Stimulated activated CD4-positive, alpha-beta T cell treated with anti-CD3 and anti-CD28 coated beads, TNF-alpha, amount 100 ng/mL, for 24 hours (primary cell): Measurements from ENCODE around the gene EVA1C.
"Not testable (repeated sequence)": the region's sequence is repeated elsewhere in the genome, so short reads cannot be mapped to it uniquely, and the experiment has no call there.

Experiments used
- DNase-seq, 3 experiments: peaks; one replicate each; pipeline ENCODE4 v3.0.0-alpha.2; 2020; ENCODE audit warnings: low read depth in 3 of 3

The EVA1C gene

DNA sequence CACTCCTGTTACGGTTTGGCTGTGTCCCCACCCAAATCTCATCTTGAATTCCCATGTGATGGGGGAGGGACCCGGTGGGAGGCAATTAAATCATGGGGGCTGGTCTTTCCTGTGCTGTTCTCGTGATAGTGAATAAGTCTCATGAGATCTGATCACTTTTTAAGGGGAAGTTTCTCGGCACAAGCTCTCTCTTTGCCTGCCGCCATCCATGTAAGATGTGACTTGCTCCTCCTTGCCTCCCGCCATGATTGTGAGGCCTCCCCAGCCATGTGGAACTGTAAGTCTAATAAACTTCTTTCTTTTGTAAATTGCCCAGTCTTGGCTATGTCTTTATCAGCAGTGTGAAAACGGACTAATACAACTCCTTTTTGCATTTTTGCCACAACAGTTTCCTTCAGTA, 118.3 kb downstream of the EVA1C start:
- DNase-seq, result not testable (repeated sequence)

DNA sequence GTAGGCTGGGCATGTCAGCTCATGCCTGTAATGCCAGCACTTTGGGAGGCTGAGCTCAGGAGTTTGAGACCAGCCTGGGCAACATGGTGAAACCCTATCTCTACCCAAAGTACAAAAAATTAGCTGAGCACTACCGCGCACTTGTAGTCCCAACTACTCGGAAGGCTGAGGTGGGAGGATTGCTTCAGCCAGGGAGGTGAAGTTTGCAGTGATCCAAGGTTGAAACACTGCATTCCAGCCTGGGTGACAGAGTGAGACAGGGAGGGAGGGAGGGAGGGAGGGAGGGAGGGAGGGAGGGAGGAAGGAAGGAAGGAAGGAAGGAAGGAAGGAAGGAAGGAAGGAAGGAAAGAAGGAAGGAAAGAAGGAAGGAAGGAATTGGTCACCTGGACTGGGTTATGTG, 119.1 kb downstream of the EVA1C start:
- DNase-seq, result not testable (repeated sequence)

DNA sequence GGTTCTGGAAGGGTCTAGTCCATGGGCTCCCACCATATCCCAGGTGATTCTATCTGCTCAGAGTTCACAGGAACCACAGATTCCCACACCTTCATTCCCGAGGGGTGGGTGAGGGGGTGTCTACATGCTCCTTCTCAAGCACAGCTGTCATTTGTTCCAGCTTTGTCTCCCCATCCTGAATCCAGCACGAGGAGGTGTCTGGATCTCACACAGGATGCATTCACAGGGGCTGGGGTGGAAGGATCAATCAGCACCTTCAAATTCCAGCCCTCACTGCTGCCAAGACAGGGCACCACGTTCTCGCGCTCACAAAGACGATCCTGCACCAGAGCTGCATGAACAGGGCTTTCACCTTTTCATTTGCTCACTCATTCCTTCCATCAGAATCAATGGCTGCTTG, 120.1 kb downstream of the EVA1C start:
- no peak for DNase-seq

DNA sequence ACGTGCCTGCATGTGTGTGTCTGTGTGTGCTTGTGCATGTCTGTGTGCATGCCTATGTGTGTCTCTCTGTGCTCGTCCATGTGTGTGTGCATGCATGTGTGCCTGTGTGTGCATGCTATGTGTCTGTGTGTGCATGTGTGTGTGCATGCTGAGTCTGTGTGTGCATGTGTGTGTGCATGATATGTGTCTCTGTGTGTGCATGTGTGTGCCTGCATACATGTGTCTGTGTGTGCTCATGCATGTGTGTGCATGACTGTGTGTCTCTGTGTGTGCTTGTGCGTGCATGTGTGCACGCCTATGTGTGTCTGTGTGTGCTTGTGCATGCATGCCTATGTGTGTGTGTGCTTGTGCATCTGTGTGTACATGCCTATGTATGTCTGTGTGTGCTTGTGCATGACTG, 120.5 kb downstream of the EVA1C start:
- no peak for DNase-seq

DNA sequence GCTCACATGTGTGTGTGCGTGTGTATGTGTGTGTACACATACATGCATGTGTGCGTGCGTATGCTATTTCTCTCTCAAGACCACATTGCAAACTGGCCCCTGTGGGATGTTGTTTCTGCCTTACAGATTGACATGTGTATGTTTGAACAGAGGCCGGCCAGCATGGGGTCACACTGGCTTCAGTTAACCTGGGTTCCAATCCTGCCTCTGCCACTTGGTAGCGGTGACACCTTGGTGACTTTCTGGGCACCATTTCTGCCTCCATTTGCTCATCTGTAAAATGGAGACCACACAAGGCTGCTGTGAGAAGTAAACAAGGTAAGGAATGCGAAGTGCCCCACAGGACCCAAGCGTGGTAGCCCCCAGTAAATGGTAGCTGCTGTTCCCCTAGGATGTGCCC, 121.1 kb downstream of the EVA1C start:
- DNase-seq, result no peak

DNA sequence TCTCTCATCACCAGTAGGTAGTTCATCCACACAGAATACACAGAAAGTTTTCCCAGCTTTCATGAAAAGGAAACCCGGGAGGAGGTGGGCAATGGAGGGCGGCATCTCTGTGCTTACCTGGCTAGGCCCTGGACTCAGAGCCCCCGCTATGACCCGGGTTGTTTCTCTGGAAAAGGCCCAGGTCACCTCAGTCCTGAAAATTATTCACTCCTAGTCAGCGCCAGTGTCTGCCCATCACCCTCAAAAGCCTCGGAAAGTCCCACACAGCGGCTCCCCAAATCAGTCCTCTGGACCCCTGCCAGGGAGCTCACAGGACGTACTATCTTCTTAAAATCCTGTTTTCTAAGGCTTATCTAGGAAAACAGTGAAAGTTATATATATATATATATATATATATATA, 121.6 kb downstream of the EVA1C start:
- DNase-seq, result no peak

DNA sequence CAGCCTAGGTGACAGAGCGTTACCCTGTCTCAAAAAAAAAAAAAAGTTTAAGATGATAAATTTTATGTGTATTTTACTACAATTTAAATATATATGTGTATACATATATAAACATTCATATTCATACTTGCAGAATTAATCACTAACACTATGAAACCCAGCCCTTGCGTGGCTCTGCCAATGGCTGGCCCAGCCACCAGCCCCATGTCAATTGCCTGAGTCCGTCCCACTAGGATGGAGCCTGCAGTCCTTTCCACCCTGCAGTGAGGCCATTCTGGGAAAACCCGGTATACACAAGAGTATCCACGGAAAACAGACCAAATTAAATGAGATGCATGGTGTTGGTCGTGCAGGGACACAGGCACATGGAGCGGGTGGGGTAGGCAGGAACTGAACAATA, 123.1 kb downstream of the EVA1C start:
- DNase-seq, result no peak

DNA sequence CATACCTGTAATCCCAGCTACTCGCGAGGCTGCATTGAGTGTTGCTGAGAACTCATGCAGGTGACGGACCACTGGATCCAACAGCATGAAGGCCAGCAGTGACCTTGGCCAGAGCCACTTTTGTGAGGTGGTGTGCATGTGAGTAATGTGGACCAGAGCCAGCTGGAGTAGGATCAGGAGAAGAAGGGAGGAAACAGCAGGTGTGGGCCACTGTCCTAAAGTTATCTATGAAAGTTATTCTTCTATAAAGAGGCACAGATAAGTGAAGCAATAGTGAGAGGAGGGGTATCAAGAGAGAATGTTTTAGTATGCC, 125.0 kb downstream of the EVA1C start:
- no peak for DNase-seq

DNA sequence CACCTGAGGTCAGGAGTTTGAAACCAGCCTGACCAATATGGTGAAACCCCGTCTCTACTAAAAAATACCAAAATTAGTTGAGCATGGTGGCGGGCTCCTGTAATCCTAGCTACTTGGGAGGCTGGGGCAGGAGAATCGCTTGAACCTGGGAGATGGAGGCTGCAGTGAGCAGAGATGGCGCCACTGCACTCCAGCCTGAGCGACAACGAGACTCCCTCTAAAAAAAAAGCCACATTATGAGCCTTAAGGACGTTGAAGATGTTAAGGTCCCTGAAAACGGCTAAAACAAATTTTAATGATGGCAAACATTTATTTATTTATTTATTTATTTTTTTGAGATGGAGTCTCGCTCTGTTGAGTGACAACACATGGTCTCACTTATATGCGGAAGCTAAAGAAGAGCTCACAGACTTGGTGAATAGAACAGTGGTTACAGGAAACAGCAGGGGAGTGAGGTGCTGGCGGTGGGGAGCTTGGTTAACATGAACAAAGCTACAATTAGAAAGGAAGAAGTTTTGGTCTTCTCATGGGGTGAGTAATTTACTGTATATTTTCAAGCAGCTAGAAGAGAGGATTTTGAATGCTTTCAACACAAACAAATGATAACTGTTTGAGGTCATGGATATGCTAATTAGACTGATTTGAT, 125.8 kb downstream of the EVA1C start:
- no peak for DNase-seq

DNA sequence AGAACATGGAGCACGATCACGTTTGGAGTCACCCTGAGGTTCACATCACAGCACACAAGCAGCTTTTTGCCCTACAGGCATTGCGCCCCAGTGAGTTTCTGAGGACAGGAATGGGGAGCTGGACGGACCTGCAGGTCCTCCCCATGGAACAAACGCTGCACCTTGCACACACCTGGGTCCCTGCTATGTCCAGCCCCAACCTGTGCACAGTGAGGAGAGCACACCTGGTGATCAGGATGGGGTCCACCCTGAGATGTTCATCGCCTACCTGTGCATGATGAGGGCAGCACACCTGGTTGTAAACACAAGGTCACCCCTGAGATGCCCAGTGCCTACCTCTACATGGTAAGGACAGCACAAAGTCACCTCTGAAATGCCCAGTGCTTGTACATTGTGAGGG, 126.9 kb downstream of the EVA1C start:
- no peak for DNase-seq

DNA sequence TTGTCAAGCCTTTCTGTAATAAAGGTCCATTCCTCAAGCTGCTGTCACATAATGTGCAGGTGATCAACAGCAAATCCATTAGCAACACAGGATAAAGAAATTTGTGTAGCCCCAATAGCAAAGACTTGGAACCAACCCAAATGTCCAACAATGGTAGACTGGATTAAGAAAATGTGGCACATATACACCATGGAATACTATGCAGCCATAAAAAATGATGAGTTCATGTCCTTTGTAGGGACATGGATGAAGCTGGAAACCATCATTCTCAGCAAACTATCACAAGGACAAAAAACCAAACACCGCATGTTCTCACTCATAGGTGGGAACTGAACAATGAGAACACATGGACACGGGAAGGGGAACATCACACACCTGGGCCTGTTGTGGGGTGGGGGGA, 130.6 kb downstream of the EVA1C start:
- not testable (repeated sequence) for DNase-seq

DNA sequence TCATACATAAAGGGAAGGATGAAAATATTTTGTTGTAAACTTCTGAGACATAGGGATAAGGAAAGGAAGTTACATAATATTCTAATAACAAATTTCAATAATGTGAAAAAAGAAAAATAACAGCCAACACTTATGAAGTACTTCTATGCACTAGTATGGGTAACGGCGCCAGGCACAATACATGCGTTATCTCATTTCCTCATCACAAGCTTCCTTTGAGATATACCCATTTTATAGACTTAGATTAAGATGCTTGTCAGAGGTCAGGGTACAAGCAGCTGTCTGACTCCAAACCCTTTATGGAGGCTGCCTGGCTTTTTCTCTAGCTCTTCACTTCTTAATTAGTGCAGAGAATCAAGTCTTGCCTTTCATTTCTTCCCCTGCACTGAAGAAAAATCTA, 131.5 kb downstream of the EVA1C start:
- no peak for DNase-seq

DNA sequence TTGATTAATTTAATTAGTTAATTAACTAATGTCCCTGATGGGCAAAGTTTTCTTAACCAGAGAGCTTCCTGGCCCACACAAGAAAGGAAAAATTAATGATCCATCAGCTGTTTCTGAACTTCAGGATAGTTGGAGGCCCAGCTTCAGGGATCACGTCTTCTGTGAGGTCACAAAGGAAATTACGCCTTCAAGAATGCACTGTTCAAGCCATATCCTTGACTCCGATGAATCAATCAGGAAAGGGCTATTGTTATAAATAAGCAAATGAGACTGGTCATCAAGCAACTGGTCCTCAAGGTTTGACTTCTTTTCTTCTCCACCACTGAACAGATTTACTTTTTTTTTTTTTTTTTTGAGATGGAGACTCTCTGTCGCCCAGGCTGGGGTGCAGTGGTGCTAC, 132.2 kb downstream of the EVA1C start:
- no peak for DNase-seq

DNA sequence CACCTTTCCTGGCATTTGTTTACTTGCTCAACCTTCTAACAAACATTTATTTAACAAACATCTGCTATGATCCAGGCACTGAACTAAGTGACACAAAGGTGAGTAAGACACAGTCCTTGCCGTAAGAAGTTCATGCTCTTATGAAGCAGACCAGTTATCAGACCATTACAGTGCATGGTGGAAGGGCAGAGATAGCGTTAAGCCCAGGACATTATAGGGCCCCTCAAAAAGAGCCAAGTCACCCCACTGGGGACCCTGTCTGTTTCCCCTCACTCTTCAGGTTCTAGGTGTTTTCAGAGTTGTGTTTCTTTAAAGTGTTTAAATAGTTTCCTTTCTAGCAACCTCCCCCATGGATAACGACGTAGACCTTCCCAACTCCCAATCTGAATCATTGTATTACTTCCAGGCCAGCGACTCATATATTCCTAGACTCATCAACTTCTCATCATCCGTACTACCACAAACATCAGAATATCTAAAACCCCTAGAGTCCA, 133.5 kb downstream of the EVA1C start:
- no peak for DNase-seq

DNA sequence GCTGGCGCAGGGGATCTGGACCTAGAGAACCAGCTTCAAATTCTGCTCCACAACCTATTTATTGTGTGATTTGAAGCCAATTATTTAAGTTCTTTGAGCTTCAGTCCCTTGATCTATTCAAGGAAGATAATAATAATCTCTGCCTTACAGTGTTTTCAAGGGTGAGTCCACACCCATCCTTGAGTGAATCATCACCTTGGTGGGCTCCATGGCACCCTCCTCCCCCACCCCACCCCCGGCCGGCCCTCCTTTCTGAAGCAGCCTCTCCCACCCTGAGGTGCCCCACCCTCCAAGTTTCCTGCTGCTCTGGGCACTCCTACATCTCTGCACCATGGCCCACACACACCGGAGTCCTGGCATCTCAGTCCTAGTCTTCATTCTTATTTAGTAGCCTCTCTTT, 134.5 kb downstream of the EVA1C start:
- DNase-seq, result no peak

DNA sequence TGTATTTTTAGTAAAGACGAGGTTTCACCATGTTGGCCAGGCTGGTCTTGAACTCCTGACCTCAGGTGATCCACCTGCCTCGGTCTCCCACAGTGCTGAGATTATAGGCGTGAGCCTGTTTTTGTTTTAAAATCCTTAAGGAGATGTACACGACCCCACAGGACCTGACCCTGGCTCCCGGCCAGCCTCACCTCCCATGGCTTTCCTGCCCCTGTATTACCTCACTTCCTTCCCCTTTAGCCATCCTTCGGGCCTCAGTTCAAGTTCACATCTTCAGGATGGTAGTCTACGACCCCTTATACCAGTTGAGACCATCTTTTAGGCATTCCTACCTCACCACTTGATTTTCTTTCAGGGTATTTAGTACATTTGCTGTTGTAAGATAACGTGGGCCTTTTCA, 136.5 kb downstream of the EVA1C start:
- DNase-seq, result no peak

DNA sequence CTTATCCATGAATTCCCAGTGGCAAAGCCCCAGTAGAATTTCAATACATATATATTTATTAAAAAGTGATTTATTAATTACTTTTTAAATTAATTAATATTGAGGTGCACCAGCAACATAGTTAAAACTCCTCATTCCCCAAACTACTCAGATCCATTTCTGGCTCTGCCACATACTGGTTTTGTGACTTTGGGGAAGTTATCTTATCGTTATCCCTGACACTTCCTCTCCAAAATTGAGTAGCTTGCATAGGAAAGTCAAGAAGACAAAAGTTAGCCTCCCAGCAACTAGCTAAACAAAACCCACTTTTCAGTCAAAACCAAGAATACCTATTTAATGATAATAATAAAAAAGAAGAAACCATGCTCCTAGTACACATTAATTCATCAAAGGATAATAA, 136.9 kb downstream of the EVA1C start:
- no peak for DNase-seq

DNA sequence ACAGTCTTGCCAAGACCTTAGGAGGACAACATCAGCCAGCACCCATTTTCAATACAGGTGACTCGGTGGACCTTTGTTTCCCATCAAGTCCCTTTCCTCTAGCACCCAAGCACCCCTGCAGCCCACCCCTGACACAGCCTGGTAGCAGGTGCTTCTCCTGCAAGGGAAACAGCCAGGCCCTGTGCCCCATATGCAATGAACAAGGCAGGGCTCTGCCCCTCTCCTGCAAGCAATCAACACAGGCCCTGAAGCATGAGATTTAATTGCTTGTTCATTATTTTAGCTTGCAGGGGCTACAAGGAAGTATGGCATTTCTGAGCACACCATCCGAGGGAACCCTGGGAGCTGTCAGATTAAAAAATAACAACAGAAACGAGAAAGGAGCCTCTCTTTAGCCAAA, 137.4 kb downstream of the EVA1C start:
- DNase-seq, result no peak

DNA sequence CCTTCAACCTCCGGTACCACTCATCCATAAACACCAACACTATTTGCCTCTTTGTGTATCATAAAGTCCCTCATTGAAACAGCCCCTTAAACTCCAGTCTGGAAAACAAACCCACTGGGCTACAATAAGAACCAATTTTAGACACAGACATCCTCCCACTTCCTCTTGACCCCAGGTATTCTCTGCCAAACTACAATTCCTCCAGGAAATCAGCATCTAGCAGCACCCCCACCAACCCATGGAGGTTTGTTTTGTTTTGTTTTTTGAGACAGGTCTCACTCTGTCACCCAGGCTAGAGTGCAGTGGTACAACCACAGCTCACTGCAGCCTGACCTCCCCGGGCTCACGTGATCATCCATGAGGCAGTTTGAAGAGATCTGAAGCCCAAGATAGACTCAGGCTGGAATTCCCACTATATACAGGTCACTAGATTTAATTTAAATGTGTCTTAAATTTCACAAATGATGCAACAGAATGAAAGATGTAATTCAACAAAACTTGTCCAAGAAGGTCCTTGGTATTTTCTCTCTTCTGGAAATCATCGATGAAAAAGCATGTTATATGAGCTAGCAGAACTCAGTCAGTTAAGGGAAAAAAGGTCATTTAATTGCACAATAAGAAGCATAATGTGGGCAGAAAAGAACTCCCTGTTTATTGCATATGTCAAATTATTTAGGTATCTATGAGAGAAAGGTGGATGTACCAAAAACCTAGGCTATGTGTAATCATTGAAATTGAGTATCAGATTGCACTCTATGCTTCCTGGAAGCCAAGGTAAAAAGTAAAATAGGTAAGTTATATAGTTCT, 142.5 kb downstream of the EVA1C start:
- DNase-seq, result no peak

DNA sequence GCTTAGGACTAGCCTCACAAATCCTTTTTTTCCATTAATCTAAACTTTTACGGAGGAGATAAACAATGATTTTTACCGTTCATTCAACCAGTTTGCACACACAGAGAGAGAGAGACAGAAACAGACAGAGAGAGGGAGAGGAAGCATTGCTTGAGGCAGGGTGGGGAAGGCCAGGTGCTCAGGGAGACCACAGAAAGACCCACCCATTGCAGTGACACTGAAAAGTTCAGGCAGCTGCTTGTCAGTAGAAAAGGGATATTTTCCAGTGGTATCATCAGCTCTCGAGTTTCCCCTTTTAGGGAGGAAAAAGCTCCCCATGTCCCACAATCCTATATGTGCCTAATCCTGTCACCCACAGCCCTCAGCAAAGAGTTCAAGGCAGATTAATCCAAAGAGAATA, 145.6 kb downstream of the EVA1C start:
- DNase-seq, result no peak

DNA sequence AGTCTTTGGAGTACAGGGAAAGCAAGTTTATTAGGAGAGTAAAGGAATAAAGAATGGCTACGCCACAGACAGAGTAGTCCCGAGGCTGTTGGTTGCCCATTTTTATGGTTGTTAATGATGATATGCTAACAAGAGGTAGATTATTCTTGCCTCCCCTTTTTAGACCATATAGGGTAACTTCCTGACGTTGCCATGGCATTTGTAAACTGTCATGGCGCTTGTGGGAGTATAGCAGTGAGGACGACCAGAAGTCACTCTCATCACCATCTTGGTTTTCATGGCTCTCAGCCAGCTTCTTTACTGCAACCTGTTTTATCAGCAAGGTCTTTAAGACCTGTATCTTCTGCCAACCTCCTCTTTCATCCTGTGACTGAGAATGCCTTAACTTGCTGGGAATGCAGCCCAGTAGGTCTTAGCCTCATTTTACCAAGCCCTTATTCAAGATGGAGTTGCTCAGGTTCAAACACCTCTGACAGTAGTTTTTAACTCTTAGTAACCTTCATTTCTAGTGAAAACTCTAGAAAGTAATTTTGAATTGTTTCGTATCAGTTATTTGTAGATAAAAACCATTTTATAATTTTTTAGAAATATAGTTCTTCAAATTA, 146.6 kb downstream of the EVA1C start:
- no peak for DNase-seq

DNA sequence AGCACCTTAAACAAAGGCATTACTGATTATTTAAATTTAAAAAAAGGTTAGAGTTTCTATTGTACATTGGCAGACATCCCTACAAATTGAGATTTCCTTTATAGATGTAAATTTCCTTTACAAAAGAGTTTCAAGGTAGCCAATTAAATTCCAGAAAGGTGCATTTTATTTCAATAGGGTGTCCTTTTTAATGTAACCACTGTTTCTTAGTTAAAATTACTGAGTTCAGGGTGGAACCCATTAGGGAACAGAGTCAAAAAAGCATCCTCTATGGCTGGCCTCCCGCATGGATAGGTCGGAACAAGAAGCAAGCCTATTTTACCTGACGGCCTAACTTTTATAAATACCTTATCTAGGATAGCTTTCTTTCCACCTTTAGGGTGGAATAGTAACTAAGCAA, 148.4 kb downstream of the EVA1C start:
- DNase-seq, result no peak

DNA sequence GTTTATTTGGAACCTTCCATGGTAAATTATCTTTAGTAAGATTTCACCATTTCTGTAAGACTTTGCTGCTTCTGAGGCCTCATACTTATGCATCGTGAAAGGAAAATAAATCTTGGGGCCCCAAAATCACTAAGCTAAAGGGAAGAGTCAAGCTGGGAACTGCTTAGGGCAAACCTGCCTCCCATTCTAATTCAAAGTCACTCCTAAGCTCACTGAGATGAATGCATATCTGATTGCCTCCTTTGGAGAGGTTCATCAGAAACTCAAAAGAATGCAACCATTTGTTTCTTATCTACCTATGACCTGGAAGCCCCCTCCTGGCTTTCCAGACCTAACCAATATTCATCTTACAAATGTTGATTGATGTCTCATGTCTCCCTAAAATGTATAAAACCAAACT, 149.0 kb downstream of the EVA1C start:
- not testable (repeated sequence) for DNase-seq
